Thyroid gland (tissue), 4 donors: ENCODE measurements around the gene QKI. TPM values are rescaled to one million over a fixed set of nuclear protein-coding genes. Genes with fewer than 3 reads are reported as not detected.

Experiments
- DNase-seq, 2 donors: peaks; one replicate each; pipeline ENCODE4 v3.0.0-alpha.2; 2019
- H3K27ac ChIP-seq, 3 donors: fragments of 200-600 bp; sonication (generic); 1 replicate in 2 of 3; 2 replicates in 1 of 3; pipeline ENCODE4 v1.5.1; 2016 to 2019; ENCODE audit warnings: mild to moderate bottlenecking in 1 of 3, moderate library complexity in 1 of 3
- H3K27me3 ChIP-seq: fragments of 200-600 bp; sonication (generic); one replicate; pipeline ENCODE4 v1.5.1; 2019
- H3K36me3 ChIP-seq, 2 donors: fragments of 200-600 bp; sonication (generic); one replicate each; pipeline ENCODE4 v1.5.1; 2016 to 2019
- H3K4me1 ChIP-seq, 2 donors: fragments of 200-600 bp; sonication (generic); one replicate each; pipeline ENCODE4 v1.5.1; 2017 to 2019
- H3K4me3 ChIP-seq, 3 donors: fragments of 200-600 bp; sonication (generic); replicated peaks in 1 of 3; 1 replicate in 2 of 3; 2 replicates in 1 of 3; pipeline ENCODE4 v1.5.1; 2016; ENCODE audit warnings: mild to moderate bottlenecking in 1 of 3
- H3K9me3 ChIP-seq: fragments of 200-600 bp; sonication (generic); one replicate; pipeline ENCODE4 v1.5.1; 2017
- CTCF ChIP-seq, 6 experiments: fragments of 200-600 bp in 3 of 6; fragments of 450-650 bp in 3 of 6; sonication (generic) in 3 of 6; IDR thresholded peaks; one replicate each; pipeline ENCODE4 v1.5.1; 2016 to 2019; ENCODE audit warnings: antibody characterized with exemption in 6 of 6, mild to moderate bottlenecking in 2 of 6, inconsistent platforms in 1 of 6, moderate library complexity in 1 of 6
- POLR2A ChIP-seq, 2 donors: fragments of 450-650 bp; IDR thresholded peaks; one replicate each; pipeline ENCODE4 v1.6.1; 2017; ENCODE audit warnings: antibody characterized with exemption in 2 of 2, mild to moderate bottlenecking in 2 of 2, moderate library complexity in 1 of 2
- WGBS, 2 donors: methylation state at CpG; one replicate each; pipeline ENCODE4 v1.1.5; 2017; 5-methylcytosine and 5-hydroxymethylcytosine counted together
- intact Hi-C: fragments of 100-400 bp; cut with DNase I; formaldehyde crosslinking; loops from one replicate; pipeline ENCODE4 v1.15.1; 2023
- total RNA-seq, 4 donors: library from RNA; depleted of rRNA; stranded (reverse); fragments of >200 nt; gene quantifications; one replicate each; pipeline ENCODE4 v1.2.3, GENCODE V29; 2016

The QKI gene
- total RNA-seq, 4 donors from 2014 or later, result 90.3 to 134 (median 101) TPM

- DNase-seq, result no peak
- Histone ChIP-seq H3K4me1 (peaks cover 9 to 13% of the 10 kb centered on the region in 2 donors), H3K27ac (no peak overlapping the region), H3K9me3 (no peaks in the 10 kb centered on the region), H3K36me3 (no peaks in the 10 kb centered on the region), H3K4me3 (no peak overlapping the region), H3K27me3 (no peaks in the 10 kb centered on the region)
- no peak for TF ChIP-seq CTCF (IDR thresholded peaks at IDR 0.05)
- TF ChIP-seq POLR2A (IDR thresholded peaks at IDR 0.05), result no peak
- WGBS, 2 donors, result 90 to 91% methylated on average over 15 of the region's 15 CpGs
- intact Hi-C loops, result no loop called here
These were observed 44.7 kb upstream of the QKI start for GRCh38 chr6:163369628-163370365.

GRCh38 chr6:163370464-163371117 is 43.9 kb upstream of the QKI start:
- no peak overlapping the region for H3K27ac ChIP-seq
- H3K27me3 ChIP-seq, result no peaks in the 10 kb centered on the region
- peaks cover 9 to 13% of the 10 kb centered on the region in 2 donors for H3K4me1 ChIP-seq
- H3K9me3 ChIP-seq, result no peaks in the 10 kb centered on the region
- H3K4me3 ChIP-seq, result no peak overlapping the region
- 48 to 51% methylated on average over 5 of the region's 5 CpGs for WGBS, 2 donors
- no peaks in the 10 kb centered on the region for H3K36me3 ChIP-seq
- no peak for TF ChIP-seq CTCF (IDR thresholded peaks at IDR 0.05)
- TF ChIP-seq POLR2A (IDR thresholded peaks at IDR 0.05), result no peak
- intact Hi-C loops, result no loop called here
- no peak for DNase-seq

GRCh38 chr6:163371129-163371528 is 43.4 kb upstream of the QKI start:
- Histone ChIP-seq H3K4me3 (no peak overlapping the region), H3K4me1 (peaks cover 9 to 13% of the 10 kb centered on the region in 2 donors), H3K36me3 (no peaks in the 10 kb centered on the region), H3K27ac (no peak overlapping the region), H3K9me3 (no peaks in the 10 kb centered on the region), H3K27me3 (no peaks in the 10 kb centered on the region)
- no peak for DNase-seq
- 51 to 62% methylated on average over 2 of the region's 2 CpGs for WGBS, 2 donors
- intact Hi-C loops, result no loop called here
- TF ChIP-seq POLR2A (IDR thresholded peaks at IDR 0.05), result no peak
- TF ChIP-seq CTCF (IDR thresholded peaks at IDR 0.05), result no peak

- WGBS, 2 donors, result 84 to 93% methylated on average over 9 of the region's 9 CpGs
- peaks cover 0 to 1% of the 10 kb centered on the region in 2 donors for H3K4me1 ChIP-seq
- TF ChIP-seq POLR2A (IDR thresholded peaks at IDR 0.05) (no peak), CTCF (IDR thresholded peaks at IDR 0.05) (no peak)
- H3K27ac ChIP-seq, result no peak overlapping the region
- intact Hi-C loops, result no loop called here
- DNase-seq, result no peak
- no peaks in the 10 kb centered on the region for H3K9me3 ChIP-seq
- no peaks in the 10 kb centered on the region for H3K36me3 ChIP-seq
- no peaks in the 10 kb centered on the region for H3K27me3 ChIP-seq
- H3K4me3 ChIP-seq, result no peak overlapping the region
These were observed 41.3 kb upstream of the QKI start for GRCh38 chr6:163373240-163373639.

GRCh38 chr6:163375361-163375760 is 39.2 kb upstream of the QKI start:
- H3K4me3 ChIP-seq, result no peak overlapping the region
- no peaks in the 10 kb centered on the region for H3K36me3 ChIP-seq
- WGBS, 2 donors, result 85 to 87% methylated on average over 10 of the region's 10 CpGs
- intact Hi-C loops, result no loop called here
- no peak overlapping the region for H3K27ac ChIP-seq
- no peaks in the 10 kb centered on the region for H3K4me1 ChIP-seq
- DNase-seq, result no peak
- H3K27me3 ChIP-seq, result no peaks in the 10 kb centered on the region
- no peaks in the 10 kb centered on the region for H3K9me3 ChIP-seq
- TF ChIP-seq CTCF (IDR thresholded peaks at IDR 0.05) (no peak), POLR2A (IDR thresholded peaks at IDR 0.05) (no peak)
